HL-60 (cell line): Measurements from ENCODE around the gene GPC5.

Experiments used
- DNase-seq, 2 experiments: peaks; one replicate each; pipeline ENCODE4 v3.0.0-alpha.2; 2010 to 2020; ENCODE audit warnings: low read depth in 1 of 2, low spot score in 1 of 2
- H3K27ac ChIP-seq: fragments of 250-450 bp; sonication (Bioruptor Pico); replicated peaks from 2 replicates; pipeline ENCODE4 v1.5.1; 2020; ENCODE audit warnings: mild to moderate bottlenecking, moderate library complexity
- H3K27me3 ChIP-seq: fragments of 250-450 bp; sonication (Bioruptor Pico); 2 replicates; pipeline ENCODE4 v1.5.1; 2021; ENCODE audit warnings: mild to moderate bottlenecking, moderate library complexity; ENCODE audit not compliant: insufficient read depth, poor library complexity, severe bottlenecking
- H3K4me3 ChIP-seq: replicated peaks from 2 replicates; pipeline ENCODE4 v1.5.1; 2011; ENCODE audit warnings: mild to moderate bottlenecking, control low read depth, low read length; ENCODE audit not compliant: insufficient read depth
- GABPA ChIP-seq: IDR thresholded peaks from 2 replicates; pipeline ENCODE4 v1.6.1; 2012; ENCODE audit warnings: low read depth
- POLR2AphosphoS5 ChIP-seq: IDR thresholded peaks from 2 replicates; pipeline ENCODE4 v1.6.1; 2012; ENCODE audit warnings: low read depth
- SPI1 ChIP-seq: IDR thresholded peaks from 2 replicates; pipeline ENCODE4 v1.6.1; 2012; ENCODE audit warnings: low read depth, mild to moderate bottlenecking, borderline replicate concordance
- TF ChIP-seq, protein P1 (sequence below): IDR thresholded peaks from one replicate; pipeline ENCODE4 v1.5.1; 2011; ENCODE audit warnings: low read length, control low read depth, inconsistent platforms; ENCODE audit not compliant: insufficient read depth
- TF ChIP-seq, protein P2 (sequence below): IDR thresholded peaks from 2 replicates; pipeline ENCODE4 v1.6.1; 2012; ENCODE audit warnings: low read depth; ENCODE audit not compliant: insufficient replicate concordance

Gene GPC5

DNA sequence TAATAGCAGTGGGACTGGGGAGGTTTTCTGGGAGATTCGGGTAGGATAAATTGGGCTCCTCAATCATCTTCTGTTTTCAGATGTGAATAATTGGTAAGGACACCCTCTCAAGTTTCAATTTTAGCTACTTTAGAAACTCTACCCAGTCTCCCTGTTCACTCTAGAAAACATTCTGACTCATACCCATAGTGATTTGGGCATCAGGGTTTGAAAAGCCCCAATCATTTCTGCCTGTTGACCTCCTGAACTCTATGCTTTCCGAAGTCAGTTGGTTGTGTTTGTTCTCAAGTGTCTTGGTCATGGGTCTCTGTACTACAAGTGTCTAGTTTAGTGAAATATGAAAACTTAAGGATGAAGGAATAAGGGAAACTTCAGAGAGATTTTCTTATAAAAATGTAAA lies 916.8 kb downstream of the GPC5 start:
- no peak overlapping the region for H3K4me3 ChIP-seq
- TF ChIP-seq SPI1 (no peak), GABPA (no peak), POLR2AphosphoS5 (no peak)
- TF ChIP-seq, protein P1, sequence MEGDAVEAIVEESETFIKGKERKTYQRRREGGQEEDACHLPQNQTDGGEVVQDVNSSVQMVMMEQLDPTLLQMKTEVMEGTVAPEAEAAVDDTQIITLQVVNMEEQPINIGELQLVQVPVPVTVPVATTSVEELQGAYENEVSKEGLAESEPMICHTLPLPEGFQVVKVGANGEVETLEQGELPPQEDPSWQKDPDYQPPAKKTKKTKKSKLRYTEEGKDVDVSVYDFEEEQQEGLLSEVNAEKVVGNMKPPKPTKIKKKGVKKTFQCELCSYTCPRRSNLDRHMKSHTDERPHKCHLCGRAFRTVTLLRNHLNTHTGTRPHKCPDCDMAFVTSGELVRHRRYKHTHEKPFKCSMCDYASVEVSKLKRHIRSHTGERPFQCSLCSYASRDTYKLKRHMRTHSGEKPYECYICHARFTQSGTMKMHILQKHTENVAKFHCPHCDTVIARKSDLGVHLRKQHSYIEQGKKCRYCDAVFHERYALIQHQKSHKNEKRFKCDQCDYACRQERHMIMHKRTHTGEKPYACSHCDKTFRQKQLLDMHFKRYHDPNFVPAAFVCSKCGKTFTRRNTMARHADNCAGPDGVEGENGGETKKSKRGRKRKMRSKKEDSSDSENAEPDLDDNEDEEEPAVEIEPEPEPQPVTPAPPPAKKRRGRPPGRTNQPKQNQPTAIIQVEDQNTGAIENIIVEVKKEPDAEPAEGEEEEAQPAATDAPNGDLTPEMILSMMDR, result no peak
- TF ChIP-seq, protein P2, sequence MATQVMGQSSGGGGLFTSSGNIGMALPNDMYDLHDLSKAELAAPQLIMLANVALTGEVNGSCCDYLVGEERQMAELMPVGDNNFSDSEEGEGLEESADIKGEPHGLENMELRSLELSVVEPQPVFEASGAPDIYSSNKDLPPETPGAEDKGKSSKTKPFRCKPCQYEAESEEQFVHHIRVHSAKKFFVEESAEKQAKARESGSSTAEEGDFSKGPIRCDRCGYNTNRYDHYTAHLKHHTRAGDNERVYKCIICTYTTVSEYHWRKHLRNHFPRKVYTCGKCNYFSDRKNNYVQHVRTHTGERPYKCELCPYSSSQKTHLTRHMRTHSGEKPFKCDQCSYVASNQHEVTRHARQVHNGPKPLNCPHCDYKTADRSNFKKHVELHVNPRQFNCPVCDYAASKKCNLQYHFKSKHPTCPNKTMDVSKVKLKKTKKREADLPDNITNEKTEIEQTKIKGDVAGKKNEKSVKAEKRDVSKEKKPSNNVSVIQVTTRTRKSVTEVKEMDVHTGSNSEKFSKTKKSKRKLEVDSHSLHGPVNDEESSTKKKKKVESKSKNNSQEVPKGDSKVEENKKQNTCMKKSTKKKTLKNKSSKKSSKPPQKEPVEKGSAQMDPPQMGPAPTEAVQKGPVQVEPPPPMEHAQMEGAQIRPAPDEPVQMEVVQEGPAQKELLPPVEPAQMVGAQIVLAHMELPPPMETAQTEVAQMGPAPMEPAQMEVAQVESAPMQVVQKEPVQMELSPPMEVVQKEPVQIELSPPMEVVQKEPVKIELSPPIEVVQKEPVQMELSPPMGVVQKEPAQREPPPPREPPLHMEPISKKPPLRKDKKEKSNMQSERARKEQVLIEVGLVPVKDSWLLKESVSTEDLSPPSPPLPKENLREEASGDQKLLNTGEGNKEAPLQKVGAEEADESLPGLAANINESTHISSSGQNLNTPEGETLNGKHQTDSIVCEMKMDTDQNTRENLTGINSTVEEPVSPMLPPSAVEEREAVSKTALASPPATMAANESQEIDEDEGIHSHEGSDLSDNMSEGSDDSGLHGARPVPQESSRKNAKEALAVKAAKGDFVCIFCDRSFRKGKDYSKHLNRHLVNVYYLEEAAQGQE, result no peak
- DNase-seq, result no peak
- no peak overlapping the region for H3K27ac ChIP-seq
- H3K27me3 ChIP-seq, result no peaks in the 10 kb centered on the region

DNA sequence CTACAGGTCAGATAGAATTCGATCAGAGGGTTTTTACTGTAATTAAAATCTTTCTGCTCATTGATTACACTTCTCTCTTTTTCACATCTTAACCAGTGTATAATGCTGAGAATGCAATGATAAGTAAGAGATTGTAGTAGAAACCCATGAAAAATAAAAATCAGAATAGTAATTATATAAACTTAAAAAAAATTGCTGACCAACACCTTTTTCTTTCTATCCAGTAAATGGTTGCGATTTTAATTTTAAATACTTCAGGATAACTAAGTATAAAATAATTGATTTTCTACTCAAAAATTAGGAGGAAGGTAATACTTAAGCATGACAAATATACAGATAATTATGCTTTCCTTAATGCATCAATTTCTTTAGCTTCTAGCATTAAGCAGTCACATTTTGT lies 917.6 kb downstream of the GPC5 start:
- H3K4me3 ChIP-seq, result no peak overlapping the region
- DNase-seq, result no peak
- TF ChIP-seq SPI1, result no peak
- TF ChIP-seq POLR2AphosphoS5, result no peak
- TF ChIP-seq, protein P2, result no peak
- TF ChIP-seq, protein P1, result no peak
- TF ChIP-seq GABPA, result no peak
- H3K27ac ChIP-seq, result no peak overlapping the region
- H3K27me3 ChIP-seq, result no peaks in the 10 kb centered on the region

DNA sequence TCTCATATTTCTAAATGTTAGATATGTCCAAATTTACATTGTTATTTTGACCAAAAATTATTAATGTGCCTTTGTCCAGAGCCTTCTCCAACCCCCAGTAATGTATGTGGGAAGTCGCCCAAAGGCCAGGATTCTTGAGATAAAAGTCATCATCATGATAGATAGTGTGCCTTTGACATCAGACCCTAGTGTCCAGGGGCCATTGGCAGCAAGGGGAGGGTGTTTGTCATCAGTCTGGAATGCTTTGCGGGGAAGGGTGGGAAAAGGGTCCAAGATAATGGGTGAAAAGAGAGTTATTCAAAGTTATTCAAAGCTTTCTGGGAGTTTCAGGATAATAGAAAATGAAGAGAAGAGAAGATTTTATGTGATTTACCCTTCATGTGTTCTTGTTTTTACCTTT lies 918.6 kb downstream of the GPC5 start:
- Histone ChIP-seq H3K27me3 (no peaks in the 10 kb centered on the region), H3K27ac (no peak overlapping the region), H3K4me3 (no peak overlapping the region)
- DNase-seq, result no peak
- TF ChIP-seq, protein P1, result no peak
- TF ChIP-seq SPI1 (no peak), GABPA (no peak), POLR2AphosphoS5 (no peak)
- TF ChIP-seq, protein P2, result no peak
